Sigmoid colon (tissue), 7 donors: Measurements from ENCODE around the gene ABCG5. TPM values are rescaled to one million over a fixed set of nuclear protein-coding genes. Genes with fewer than 3 reads are reported as not detected.

Experiments used
- DNase-seq: peaks from one replicate; pipeline ENCODE4 v3.0.0-alpha.2; 2019
- H3K27ac ChIP-seq, 4 donors: fragments of 200-600 bp; sonication (generic); one replicate each; pipeline ENCODE4 v1.5.1; 2016 to 2019; ENCODE audit warnings: mild to moderate bottlenecking in 1 of 4
- H3K27me3 ChIP-seq, 3 donors: fragments of 200-600 bp; sonication (generic); one replicate each; pipeline ENCODE4 v1.5.1; 2019; ENCODE audit warnings: mild to moderate bottlenecking in 1 of 3
- H3K36me3 ChIP-seq, 4 donors: fragments of 200-600 bp; sonication (generic); one replicate each; pipeline ENCODE4 v1.5.1; 2016 to 2019
- H3K4me1 ChIP-seq, 4 donors: fragments of 200-600 bp; sonication (generic); one replicate each; pipeline ENCODE4 v1.5.1; 2017 to 2019
- H3K4me3 ChIP-seq, 4 donors: fragments of 200-600 bp; sonication (generic); one replicate each; pipeline ENCODE4 v1.5.1; 2017 to 2019; ENCODE audit warnings: mild to moderate bottlenecking in 2 of 4, moderate library complexity in 1 of 4
- H3K9me3 ChIP-seq, 4 donors: fragments of 200-600 bp in 3 of 4; sonication (generic) in 3 of 4; one replicate each; pipeline versions ENCODE4 v1.5.1 to v1.6.1; 2013 to 2019
- CTCF ChIP-seq, 4 experiments: fragments of 450-650 bp in 3 of 4; fragments of 200-600 bp in 1 of 4; IDR thresholded peaks; one replicate each; pipeline ENCODE4 v1.5.1; 2016 to 2019; ENCODE audit warnings: antibody characterized with exemption in 4 of 4, mild to moderate bottlenecking in 3 of 4, moderate library complexity in 2 of 4
- EP300 ChIP-seq, 4 donors: sonication (generic); formaldehyde crosslinking; IDR thresholded peaks; one replicate each; pipeline ENCODE4 v1.6.1; 2017; ENCODE audit warnings: antibody characterized with exemption in 4 of 4
- POLR2A ChIP-seq, 2 donors: fragments of 450-650 bp; IDR thresholded peaks; one replicate each; pipeline ENCODE4 v1.6.1; 2016; ENCODE audit warnings: antibody characterized with exemption in 2 of 2, mild to moderate bottlenecking in 2 of 2, moderate library complexity in 2 of 2
- POLR2AphosphoS5 ChIP-seq, 4 donors: sonication (generic); formaldehyde crosslinking; IDR thresholded peaks; one replicate each; pipeline ENCODE4 v1.6.1; 2017; ENCODE audit warnings: antibody characterized with exemption in 4 of 4
- WGBS, 2 donors: extraction: QIAGEN DNeasy Blood & Tissue Kit; methylation state at CpG; one replicate each; pipeline ENCODE4 v1.1.7; 2013; 5-methylcytosine and 5-hydroxymethylcytosine counted together
- intact Hi-C: fragments of 100-400 bp; cut with DNase I; formaldehyde crosslinking; loops from one replicate; pipeline ENCODE4 v1.15.1; 2023
- polyA plus RNA-seq, 3 donors: library from polyadenylated mRNA; stranded (reverse); fragments of 200-250 nt; gene quantifications; one replicate each; pipeline ENCODE4 v1.2.3, GENCODE V29; 2013
- total RNA-seq, 4 donors: library from RNA; depleted of rRNA; stranded (reverse); fragments of >200 nt; gene quantifications; one replicate each; pipeline ENCODE4 v1.1.0, GENCODE V29; 2016
- donor health status: healthy with polysubstance abuse.
- donor health status: Bipolar disorder and iron deficiency.
- donor health status: healthy.

The ABCG5 gene
- total and polyA plus RNA-seq, 7 donors = 0.10 to 0.23 TPM; not detected in 5

GRCh38 chr2:43852196-43852730 lies 13.6 kb upstream of the ABCG5 start:
- no peaks in the 10 kb centered on the region for H3K4me1 ChIP-seq
- H3K27me3 ChIP-seq = peaks cover 5 to 50% (median 25%) of the 10 kb centered on the region in 3 donors
- no peak overlapping the region for H3K4me3 ChIP-seq
- H3K27ac ChIP-seq = no peak overlapping the region
- H3K36me3 ChIP-seq = no peaks in the 10 kb centered on the region
- TF ChIP-seq CTCF (IDR thresholded peaks at IDR 0.05) = no peak
- TF ChIP-seq EP300 (IDR thresholded peaks at IDR 0.05) = no peak
- WGBS, 2 donors = 94 to 97% methylated on average over 21 of the region's 21 CpGs
- H3K9me3 ChIP-seq = no peaks in the 10 kb centered on the region
- DNase-seq = no peak
- intact Hi-C loops = no loop called here

DNA sequence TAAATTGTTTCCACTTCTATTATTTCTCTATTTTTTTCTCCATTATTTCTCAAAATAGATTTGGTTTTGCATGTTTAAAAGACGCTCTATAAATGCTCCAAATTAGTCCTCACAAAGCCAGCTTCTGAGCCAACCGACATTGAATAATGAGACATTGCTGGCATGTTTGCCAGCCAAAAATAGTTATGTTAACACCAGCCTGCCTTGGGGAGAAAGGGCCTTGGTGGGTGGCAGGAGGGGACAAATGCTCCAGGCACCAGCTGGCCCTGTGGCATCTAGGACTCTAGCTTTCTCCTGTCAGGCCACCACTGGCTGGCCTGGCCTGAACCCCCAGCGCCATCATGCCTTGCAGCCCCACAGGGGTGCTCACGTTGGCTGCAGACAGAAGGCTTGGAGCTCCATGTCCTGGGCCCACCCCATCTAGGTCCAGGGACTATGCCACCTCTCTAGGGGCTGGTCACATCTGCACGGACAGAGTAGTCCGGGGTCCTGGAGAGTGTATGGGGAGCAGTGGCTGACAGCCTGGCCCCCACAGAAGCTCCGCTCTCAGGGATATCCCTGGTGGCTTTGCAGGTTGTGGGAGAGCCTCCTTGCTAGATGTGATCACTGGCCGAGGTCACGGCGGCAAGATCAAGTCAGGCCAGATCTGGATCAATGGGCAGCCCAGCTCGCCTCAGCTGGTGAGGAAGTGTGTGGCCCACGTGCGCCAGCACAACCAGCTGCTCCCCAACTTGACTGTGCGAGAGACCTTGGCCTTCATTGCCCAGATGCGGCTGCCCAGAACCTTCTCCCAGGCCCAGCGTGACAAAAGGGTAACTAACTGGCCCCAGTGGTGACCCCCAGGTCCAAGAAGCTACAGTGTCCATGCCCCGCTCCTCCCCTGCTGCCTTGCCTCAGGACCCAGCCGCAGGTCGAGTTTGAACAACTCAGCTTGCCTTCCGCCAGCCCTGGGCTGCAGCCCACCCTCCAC lies 12.7 kb upstream of the ABCG5 start:
- H3K4me3 ChIP-seq = no peak overlapping the region
- H3K9me3 ChIP-seq = no peaks in the 10 kb centered on the region
- H3K27ac ChIP-seq = no peak overlapping the region
- no peak for DNase-seq
- H3K36me3 ChIP-seq = no peaks in the 10 kb centered on the region
- intact Hi-C loops = no loop called here
- no peaks in the 10 kb centered on the region for H3K4me1 ChIP-seq
- peaks cover 5 to 42% (median 25%) of the 10 kb centered on the region in 3 donors for H3K27me3 ChIP-seq
- TF ChIP-seq POLR2A (IDR thresholded peaks at IDR 0.05) = no peak
- TF ChIP-seq EP300 (IDR thresholded peaks at IDR 0.05) = no peak
- no peak for TF ChIP-seq POLR2AphosphoS5 (IDR thresholded peaks at IDR 0.05)
- 94 to 95% methylated on average over 20 of the region's 20 CpGs for WGBS, 2 donors

DNA sequence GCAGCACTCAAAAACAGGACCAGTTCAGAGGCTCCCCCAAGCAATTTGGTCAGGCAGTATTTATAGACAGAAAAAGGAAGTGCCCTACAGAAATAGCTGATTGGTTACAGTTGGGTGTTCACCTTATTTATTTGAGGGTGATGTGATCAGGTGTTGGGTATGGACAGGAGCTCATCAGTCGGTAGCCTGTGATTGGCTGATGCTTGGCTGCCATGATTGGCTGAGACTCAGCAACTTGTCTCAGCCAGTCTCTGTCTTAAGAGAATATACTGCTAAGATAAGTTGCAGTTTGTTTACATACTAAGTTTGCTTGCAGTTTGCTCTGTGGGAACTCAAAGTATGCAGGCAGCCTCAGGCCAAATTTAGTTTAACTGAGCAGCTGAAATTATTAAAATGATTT lies 9.6 kb upstream of the ABCG5 start:
- TF ChIP-seq CTCF (IDR thresholded peaks at IDR 0.05) (no peak), EP300 (IDR thresholded peaks at IDR 0.05) (no peak), POLR2AphosphoS5 (IDR thresholded peaks at IDR 0.05) (no peak)
- intact Hi-C loops = no loop called here
- DNase-seq = no peak
- Histone ChIP-seq H3K4me3 (no peak overlapping the region), H3K27me3 (peaks cover 0 to 15% (median 9%) of the 10 kb centered on the region in 3 donors), H3K9me3 (no peaks in the 10 kb centered on the region), H3K36me3 (no peaks in the 10 kb centered on the region), H3K4me1 (no peaks in the 10 kb centered on the region), H3K27ac (no peak overlapping the region)
- WGBS, 2 donors = 73 to 88% methylated on average over 1 of the region's 1 CpG

- no peak for DNase-seq
- no peaks in the 10 kb centered on the region for H3K9me3 ChIP-seq
- 90 to 96% methylated on average over 5 of the region's 5 CpGs for WGBS, 2 donors
- intact Hi-C loops = no loop called here
- H3K4me3 ChIP-seq = no peak overlapping the region
- no peak overlapping the region for H3K27ac ChIP-seq
- no peaks in the 10 kb centered on the region for H3K4me1 ChIP-seq
- H3K36me3 ChIP-seq = no peaks in the 10 kb centered on the region
- TF ChIP-seq POLR2AphosphoS5 (IDR thresholded peaks at IDR 0.05) (no peak), CTCF (IDR thresholded peaks at IDR 0.05) (no peak), EP300 (IDR thresholded peaks at IDR 0.05) (no peak), POLR2A (IDR thresholded peaks at IDR 0.05) (no peak)
- H3K27me3 ChIP-seq = no peaks in the 10 kb centered on the region
These were observed 7.6 kb upstream of the ABCG5 start for GRCh38 chr2:43846140-43846793.

DNA sequence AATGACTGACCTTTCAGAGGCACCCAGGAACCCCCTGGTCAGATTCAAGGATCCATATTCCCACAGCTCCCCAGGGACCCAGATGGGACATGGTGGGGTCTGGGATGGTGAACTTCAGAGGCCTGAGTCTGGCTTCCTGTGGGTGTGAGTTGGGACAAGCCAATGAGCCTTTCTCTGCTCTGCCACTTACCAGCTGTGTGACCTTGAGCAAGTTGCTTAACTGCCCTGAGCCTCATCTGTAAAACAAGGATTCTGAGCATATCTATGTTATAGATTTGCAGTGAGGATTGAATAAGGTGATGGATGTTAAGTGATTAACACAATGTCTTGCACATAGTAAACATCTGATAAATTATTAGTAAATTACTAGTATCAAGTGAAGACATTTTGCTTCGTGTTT lies 6.5 kb upstream of the ABCG5 start:
- no peak for TF ChIP-seq POLR2AphosphoS5 (IDR thresholded peaks at IDR 0.05)
- no peak for TF ChIP-seq EP300 (IDR thresholded peaks at IDR 0.05)
- no peak for TF ChIP-seq CTCF (IDR thresholded peaks at IDR 0.05)
- no peak for TF ChIP-seq POLR2A (IDR thresholded peaks at IDR 0.05)
- H3K9me3 ChIP-seq = no peaks in the 10 kb centered on the region
- no peaks in the 10 kb centered on the region for H3K4me1 ChIP-seq
- no peaks in the 10 kb centered on the region for H3K27me3 ChIP-seq
- H3K4me3 ChIP-seq = no peak overlapping the region
- no peak for DNase-seq
- intact Hi-C loops = no loop called here
- H3K27ac ChIP-seq = no peak overlapping the region
- no peaks in the 10 kb centered on the region for H3K36me3 ChIP-seq
- WGBS, 2 donors = 84 to 91% methylated on average over 1 of the region's 1 CpG
